GM06990 (cell line): ENCODE data around the gene HOXA6.

Experiments
- DNase-seq: peaks from one replicate; pipeline ENCODE4 v3.0.0-alpha.2; 2011; ENCODE audit not compliant: insufficient read length; ENCODE audit errors: extremely low read depth
- H3K27me3 ChIP-seq: replicated peaks from 2 replicates; pipeline ENCODE4 v1.6.0; 2011; ENCODE audit warnings: low read length; ENCODE audit not compliant: control insufficient read depth, insufficient read depth
- H3K36me3 ChIP-seq: 2 replicates; pipeline ENCODE4 v1.5.1; 2011; ENCODE audit warnings: low read length; ENCODE audit not compliant: control insufficient read depth, insufficient read depth
- H3K4me3 ChIP-seq: replicated peaks from 2 replicates; pipeline ENCODE4 v1.5.1; 2011; ENCODE audit warnings: low read depth, mild to moderate bottlenecking, control low read depth, low read length
- CTCF ChIP-seq: IDR thresholded peaks from 2 replicates; pipeline ENCODE4 v1.5.1; 2011; ENCODE audit warnings: low read length, control low read depth, mild to moderate bottlenecking, inconsistent platforms; ENCODE audit not compliant: insufficient read depth, poor library complexity, severe bottlenecking

Gene HOXA6

DNA sequence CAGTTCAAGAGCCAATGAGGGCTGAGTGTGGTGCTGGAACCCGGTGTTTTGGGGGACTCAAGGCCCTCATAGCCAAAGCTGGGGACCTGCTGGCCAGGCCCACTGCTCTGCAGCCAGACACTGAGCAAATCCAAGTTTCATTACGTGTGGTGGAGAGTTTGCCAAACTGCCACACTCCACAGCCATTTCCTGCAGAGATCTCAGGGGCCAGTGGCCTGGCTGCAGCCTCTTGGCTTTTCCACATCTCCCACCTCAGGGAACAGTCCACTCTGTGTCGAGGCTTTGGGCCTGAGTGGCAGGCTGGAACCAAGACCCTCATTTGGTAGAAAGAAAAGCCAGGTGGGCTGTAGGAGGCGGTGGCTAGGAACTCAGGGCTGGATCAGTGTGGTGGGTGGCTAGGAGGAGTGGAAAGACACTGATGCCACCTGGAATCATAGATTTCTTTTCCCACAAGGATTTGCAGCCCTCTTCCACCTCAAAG is 34.3 kb upstream of the HOXA6 start:
- DNase-seq: no peak
- no peaks in the 10 kb centered on the region for H3K36me3 ChIP-seq
- H3K4me3 ChIP-seq: no peak overlapping the region
- peaks cover 6% of the 10 kb centered on the region for H3K27me3 ChIP-seq
- TF ChIP-seq CTCF: no peak

GRCh38 chr7:27180431-27181420 is 33.2 kb upstream of the HOXA6 start:
- DNase-seq: no peak
- peaks cover 3% of the 10 kb centered on the region for H3K27me3 ChIP-seq
- H3K36me3 ChIP-seq: no peaks in the 10 kb centered on the region
- no peak overlapping the region for H3K4me3 ChIP-seq
- no peak for TF ChIP-seq CTCF

- TF ChIP-seq CTCF: peak; percentile 86
- Histone ChIP-seq H3K4me3 (no peak overlapping the region), H3K27me3 (peaks cover 5% of the 10 kb centered on the region; the same call in 1 of the 2 replicates), H3K36me3 (no peaks in the 10 kb centered on the region)
- DNase-seq: no peak
These were observed 32.2 kb upstream of the HOXA6 start for GRCh38 chr7:27179503-27180430.

- no peak overlapping the region for H3K4me3 ChIP-seq
- TF ChIP-seq CTCF: no peak
- DNase-seq: no peak
- H3K27me3 ChIP-seq: peaks cover 7% of the 10 kb centered on the region; the same call in 1 of the 2 replicates
- no peaks in the 10 kb centered on the region for H3K36me3 ChIP-seq
These were observed 31.5 kb upstream of the HOXA6 start for GRCh38 chr7:27179030-27179429.

- Histone ChIP-seq H3K27me3 (peaks cover 7% of the 10 kb centered on the region; the same call in 1 of the 2 replicates), H3K36me3 (no peaks in the 10 kb centered on the region), H3K4me3 (no peak overlapping the region)
- DNase-seq: no peak
- no peak for TF ChIP-seq CTCF
These were observed 30.8 kb upstream of the HOXA6 start for GRCh38 chr7:27178366-27178765.
